GM23338 (cell line): ENCODE data around the gene COA6. TPM values are rescaled to one million over a fixed set of nuclear protein-coding genes. Genes with fewer than 3 reads are reported as not detected.

ENCODE experiments used
- ATAC-seq: fragments of 200-7000 bp; cut with Tn5 transposase; 3 replicates; pipeline ENCODE4 v1.9.1; 2020
- DNase-seq: peaks from one replicate; pipeline ENCODE4 v3.0.0-alpha.2; 2015; ENCODE audit warnings: low spot score
- H2AFZ ChIP-seq: fragments of 200-600 bp; sonication (generic); 2 replicates; pipeline ENCODE4 v1.8.0; 2016; ENCODE audit warnings: antibody characterized with exemption, mild to moderate bottlenecking, moderate library complexity
- H3F3A ChIP-seq: fragments of 200-600 bp; sonication (generic); replicated peaks from 2 replicates; pipeline ENCODE4 v1.8.0; 2017; ENCODE audit warnings: antibody characterized with exemption, mixed run types, low read depth
- H3K27ac ChIP-seq: fragments of 200-600 bp; sonication (generic); 2 replicates; pipeline ENCODE4 v1.6.1; 2016; ENCODE audit warnings: low read depth
- H3K27me3 ChIP-seq: fragments of 200-600 bp; sonication (generic); 2 replicates; pipeline ENCODE4 v1.8.0; 2016; ENCODE audit warnings: mild to moderate bottlenecking, mixed run types, moderate library complexity; ENCODE audit not compliant: insufficient read depth
- H3K36me3 ChIP-seq: fragments of 200-600 bp; sonication (generic); 2 replicates; pipeline ENCODE4 v1.8.0; 2016; ENCODE audit warnings: mild to moderate bottlenecking; ENCODE audit not compliant: insufficient read depth
- H3K4me1 ChIP-seq: fragments of 200-600 bp; sonication (generic); 2 replicates; pipeline ENCODE4 v1.8.0; 2016; ENCODE audit warnings: mild to moderate bottlenecking, moderate library complexity; ENCODE audit not compliant: insufficient read depth
- H3K4me2 ChIP-seq: fragments of 200-600 bp; sonication (generic); 2 replicates; pipeline ENCODE4 v1.7.1; 2017; ENCODE audit warnings: mixed run types
- H3K4me3 ChIP-seq: fragments of 200-600 bp; sonication (generic); 2 replicates; pipeline ENCODE4 v1.6.1; 2016; ENCODE audit warnings: mixed run types
- H3K79me2 ChIP-seq: fragments of 200-600 bp; sonication (generic); replicated peaks from 2 replicates; pipeline ENCODE4 v1.8.0; 2017; ENCODE audit warnings: mild to moderate bottlenecking; ENCODE audit not compliant: insufficient read depth
- H3K9me2 ChIP-seq: fragments of 200-600 bp; sonication (generic); 2 replicates; pipeline ENCODE4 v1.8.0; 2017; ENCODE audit not compliant: insufficient read depth
- H4K20me1 ChIP-seq: fragments of 200-600 bp; sonication (generic); replicated peaks from 2 replicates; pipeline ENCODE4 v1.8.0; 2017; ENCODE audit warnings: mild to moderate bottlenecking; ENCODE audit not compliant: insufficient read depth
- H3K27ac Mint-ChIP-seq: 2 replicates; pipeline ENCODE4 v1.8.0; 2020; ENCODE audit warnings: inconsistent platforms, mild to moderate bottlenecking, moderate library complexity, mixed read lengths
- H3K27me3 Mint-ChIP-seq: 3 replicates; pipeline ENCODE4 v1.8.0; 2022; ENCODE audit warnings: low read depth, mild to moderate bottlenecking, moderate library complexity, mixed read lengths, inconsistent platforms; ENCODE audit not compliant: insufficient read depth, poor library complexity
- H3K36me3 Mint-ChIP-seq: 3 replicates; pipeline ENCODE4 v1.8.0; 2021; ENCODE audit warnings: low read depth, mild to moderate bottlenecking, inconsistent platforms, moderate library complexity, mixed read lengths
- H3K4me1 Mint-ChIP-seq: 3 replicates; pipeline ENCODE4 v1.8.0; 2020; ENCODE audit warnings: mild to moderate bottlenecking, inconsistent platforms, mixed read lengths
- H3K4me3 Mint-ChIP-seq: 3 replicates; pipeline ENCODE4 v1.8.0; 2021; ENCODE audit warnings: moderate library complexity, mild to moderate bottlenecking, inconsistent platforms, mixed read lengths
- H3K9me3 Mint-ChIP-seq: 3 replicates; pipeline ENCODE4 v1.8.0; 2020; ENCODE audit warnings: moderate library complexity, mild to moderate bottlenecking, inconsistent platforms, mixed read lengths
- ETS1 ChIP-seq: IDR thresholded peaks from 2 replicates; pipeline ENCODE4 v1.6.1; 2016; ENCODE audit warnings: antibody characterized with exemption
- EZH2phosphoT487 ChIP-seq: fragments of 200-600 bp; sonication (generic); IDR thresholded peaks from one replicate; pipeline ENCODE4 v1.8.1; 2018; ENCODE audit warnings: antibody characterized with exemption; ENCODE audit not compliant: unreplicated experiment
- JUNB ChIP-seq: IDR thresholded peaks from one replicate; pipeline ENCODE4 v1.6.1; 2016; ENCODE audit warnings: antibody characterized with exemption; ENCODE audit not compliant: unreplicated experiment
- POLR2AphosphoS5 ChIP-seq: IDR thresholded peaks from 2 replicates; pipeline ENCODE4 v1.6.1; 2016; ENCODE audit warnings: antibody characterized with exemption, low read depth
- REST ChIP-seq: IDR thresholded peaks from one replicate; pipeline ENCODE4 v1.6.1; 2018; ENCODE audit warnings: antibody characterized with exemption; ENCODE audit not compliant: unreplicated experiment
- STAT1 ChIP-seq: IDR thresholded peaks from one replicate; pipeline ENCODE4 v1.6.1; 2016; ENCODE audit warnings: antibody characterized with exemption; ENCODE audit not compliant: unreplicated experiment
- ZNF114 ChIP-seq: fragments of 250-450 bp; sonication (Bioruptor Pico); IDR thresholded peaks from 2 replicates; pipeline ENCODE4 v1.5.0; 2020; ENCODE audit warnings: mild to moderate bottlenecking, moderate library complexity
- ZNF331 ChIP-seq: fragments of 250-450 bp; sonication (Bioruptor Pico); IDR thresholded peaks from 2 replicates; pipeline ENCODE4 v1.5.0; 2020; ENCODE audit warnings: low read depth, mild to moderate bottlenecking, moderate library complexity
- ZNF462 ChIP-seq: fragments of 250-450 bp; sonication (Bioruptor Pico); IDR thresholded peaks from 2 replicates; pipeline ENCODE4 v1.5.0; 2020; ENCODE audit warnings: mild to moderate bottlenecking, moderate library complexity
- polyA plus RNA-seq: library from polyadenylated mRNA; unstranded; fragments of >200 nt; fragmentation: Nextera tagmentation; extraction: Ambion mirVana; gene quantifications from 2 replicates; pipeline ENCODE4 v1.2.1, GENCODE V29; 2016
- total RNA-seq: library from RNA; depleted of rRNA; stranded (reverse); fragments of >200 nt; shearing (Covaris generic); gene quantifications from 2 replicates; pipeline ENCODE4 v1.2.3, GENCODE V29; 2014

Gene COA6
- total and polyA plus RNA-seq, 2 experiments from 2014 or later: 20.7 to 156 TPM

GRCh38 chr1:234369784-234370183, 3.5 kb upstream of the COA6 start (continued):
- TF ChIP-seq ZNF462 (CRISPR knock-in tag): no peak
- TF ChIP-seq STAT1: no peak
- no peak for TF ChIP-seq POLR2AphosphoS5
- no peak for TF ChIP-seq ZNF331 (CRISPR knock-in tag)

- Histone ChIP-seq H3K4me2 (no peak overlapping the region), H3K27ac (no peak overlapping the region), H3K4me3 (no peak overlapping the region), H3K27me3 (no peaks in the 10 kb centered on the region), H3K36me3 (peaks cover 9% of the 10 kb centered on the region), H2AFZ (no peak overlapping the region), H3F3A (no peaks in the 10 kb centered on the region), H3K79me2 (peaks cover 24% of the 10 kb centered on the region), H3K9me2 (no peaks in the 10 kb centered on the region), H4K20me1 (no peaks in the 10 kb centered on the region; the same call in 1 of the 2 replicates), H3K4me1 (peaks cover 6% of the 10 kb centered on the region; the same call in 1 of the 2 replicates)
- ATAC-seq (no peak), DNase-seq (no peak)
- Mint-ChIP-seq H3K27ac (no peak overlapping the region), H3K9me3 (no peaks in the 10 kb centered on the region), H3K36me3 (peaks cover 8% of the 10 kb centered on the region), H3K4me1 (peaks cover 7% of the 10 kb centered on the region; the same call in 2 of the 3 replicates), H3K27me3 (peaks cover 2% of the 10 kb centered on the region), H3K4me3 (no peak overlapping the region)
- TF ChIP-seq ETS1 (no peak), EZH2phosphoT487 (no peak), JUNB (no peak), ZNF331 (CRISPR knock-in tag) (no peak), ZNF114 (no peak), REST (no peak), STAT1 (no peak)
Observed at GRCh38 chr1:234371414-234371813, 1.8 kb upstream of the COA6 start.
